Epithelial cell of proximal tubule (primary cell): ENCODE results near the gene SLC8A1. TPM values are rescaled to one million over a fixed set of nuclear protein-coding genes. Genes with fewer than 3 reads are reported as not detected.

Source experiments
- DNase-seq: peaks from one replicate; pipeline ENCODE4 v3.0.0-alpha.2; 2011; ENCODE audit warnings: low read depth
- H3K4me3 ChIP-seq: 2 replicates; pipeline ENCODE4 v1.5.1; 2011; ENCODE audit warnings: low read depth, mild to moderate bottlenecking, low read length
- total RNA-seq: library from RNA; depleted of rRNA; stranded (reverse); fragments of >200 nt; gene quantifications from 2 replicates; pipeline ENCODE4 v1.2.3, GENCODE V29; 2015
- TF ChIP-seq, protein P1 (sequence below): conservative IDR thresholded peaks from 2 replicates; pipeline ENCODE4 v1.5.1; 2012; ENCODE audit warnings: low read depth, mild to moderate bottlenecking, low read length

SLC8A1 gene
- total RNA-seq, 1 donor from 2014 or later: 4.8 TPM

DNA sequence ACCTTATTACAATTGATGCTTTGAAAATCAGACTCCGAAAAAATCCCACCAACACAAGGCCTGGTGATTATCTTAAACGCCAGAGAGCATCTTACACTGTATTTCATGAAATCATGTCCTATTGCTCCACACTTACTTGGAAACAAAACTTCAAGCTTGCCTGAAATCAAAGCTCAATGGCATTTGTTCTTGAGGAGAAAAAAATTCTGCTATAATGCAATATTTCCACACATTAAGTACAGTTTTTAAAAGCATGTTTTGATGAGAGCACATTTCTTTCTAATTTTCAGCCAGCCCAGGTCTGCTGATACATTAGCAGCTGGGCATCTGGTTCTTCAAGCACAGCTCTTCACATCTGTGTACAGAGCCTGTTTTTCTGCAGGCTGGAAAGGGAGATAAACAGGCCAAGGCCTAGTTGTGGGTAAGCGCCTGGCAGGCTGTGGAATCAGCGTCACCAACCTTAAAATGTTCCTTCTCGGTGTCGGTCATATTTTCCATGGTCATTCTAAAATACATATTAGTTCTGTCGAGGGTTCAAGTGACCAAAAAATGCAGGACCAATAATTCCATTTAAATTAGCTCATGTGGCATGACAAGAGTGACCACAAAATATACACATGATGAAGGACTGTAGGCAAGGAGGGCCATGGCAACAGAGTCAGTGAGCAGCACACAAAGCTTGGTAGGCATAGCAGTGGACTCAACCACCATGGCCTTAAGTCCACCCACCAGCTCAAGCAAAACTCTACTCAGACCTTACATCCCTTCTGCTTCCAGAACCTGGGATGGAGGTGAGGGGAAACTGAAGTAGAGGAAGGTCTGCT is 20.9 kb downstream of the SLC8A1 start:
- no peak for DNase-seq
- TF ChIP-seq, protein P1, sequence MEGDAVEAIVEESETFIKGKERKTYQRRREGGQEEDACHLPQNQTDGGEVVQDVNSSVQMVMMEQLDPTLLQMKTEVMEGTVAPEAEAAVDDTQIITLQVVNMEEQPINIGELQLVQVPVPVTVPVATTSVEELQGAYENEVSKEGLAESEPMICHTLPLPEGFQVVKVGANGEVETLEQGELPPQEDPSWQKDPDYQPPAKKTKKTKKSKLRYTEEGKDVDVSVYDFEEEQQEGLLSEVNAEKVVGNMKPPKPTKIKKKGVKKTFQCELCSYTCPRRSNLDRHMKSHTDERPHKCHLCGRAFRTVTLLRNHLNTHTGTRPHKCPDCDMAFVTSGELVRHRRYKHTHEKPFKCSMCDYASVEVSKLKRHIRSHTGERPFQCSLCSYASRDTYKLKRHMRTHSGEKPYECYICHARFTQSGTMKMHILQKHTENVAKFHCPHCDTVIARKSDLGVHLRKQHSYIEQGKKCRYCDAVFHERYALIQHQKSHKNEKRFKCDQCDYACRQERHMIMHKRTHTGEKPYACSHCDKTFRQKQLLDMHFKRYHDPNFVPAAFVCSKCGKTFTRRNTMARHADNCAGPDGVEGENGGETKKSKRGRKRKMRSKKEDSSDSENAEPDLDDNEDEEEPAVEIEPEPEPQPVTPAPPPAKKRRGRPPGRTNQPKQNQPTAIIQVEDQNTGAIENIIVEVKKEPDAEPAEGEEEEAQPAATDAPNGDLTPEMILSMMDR: no peak
- H3K4me3 ChIP-seq: no peak overlapping the region

DNA sequence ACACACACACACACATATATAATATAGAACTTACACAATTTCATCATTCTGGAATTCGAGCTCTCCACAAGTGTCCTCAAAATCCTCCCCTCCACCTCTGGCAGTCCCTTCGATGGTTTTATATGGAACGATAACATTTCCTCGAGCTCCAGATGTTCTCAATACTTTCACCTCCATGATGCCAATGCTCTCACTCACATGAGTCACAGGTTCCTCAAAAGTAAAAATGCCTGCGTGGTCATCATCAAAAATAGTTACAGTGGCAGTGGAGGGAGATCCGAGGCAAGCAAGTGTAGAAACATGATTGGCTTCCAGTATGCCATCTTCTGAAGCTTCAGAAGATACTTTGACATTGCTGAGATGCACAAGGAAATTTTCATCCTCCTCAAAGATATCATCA is 23.5 kb downstream of the SLC8A1 start:
- H3K4me3 ChIP-seq: no peak overlapping the region
- no peak for DNase-seq
- TF ChIP-seq, protein P1: no peak

DNA sequence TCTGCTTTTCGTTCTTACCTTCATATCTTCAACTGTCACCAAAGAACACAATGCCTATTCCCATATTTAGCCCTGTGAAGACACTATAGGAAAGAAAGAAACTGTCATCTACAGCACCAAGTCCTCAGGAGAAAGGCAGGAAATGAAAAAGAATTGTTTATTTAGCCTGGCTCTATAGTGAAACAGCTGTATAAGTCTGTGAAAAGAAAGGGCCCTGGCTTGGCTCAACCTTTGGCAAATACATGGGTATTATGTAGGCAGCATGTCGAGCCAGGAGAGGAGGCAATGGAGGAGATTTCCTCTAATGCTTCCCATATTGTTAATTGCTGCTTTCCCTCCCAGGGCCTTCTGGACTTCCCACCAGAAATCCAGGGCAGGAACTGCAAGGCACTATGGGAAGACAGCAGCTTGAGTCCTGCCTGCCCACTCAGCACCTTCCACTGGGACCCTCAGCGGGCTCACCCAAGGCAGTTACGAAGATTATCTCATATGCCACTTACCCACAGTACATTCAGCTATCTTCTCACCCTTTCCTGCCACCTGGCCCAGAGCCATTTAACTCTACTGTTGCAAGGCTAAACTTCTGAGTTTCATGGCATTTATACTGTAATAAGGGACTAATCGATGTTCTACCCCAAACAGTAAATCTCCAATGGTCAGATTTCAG is 30.1 kb downstream of the SLC8A1 start:
- TF ChIP-seq, protein P1: no peak
- H3K4me3 ChIP-seq: no peak overlapping the region
- DNase-seq: no peak

DNA sequence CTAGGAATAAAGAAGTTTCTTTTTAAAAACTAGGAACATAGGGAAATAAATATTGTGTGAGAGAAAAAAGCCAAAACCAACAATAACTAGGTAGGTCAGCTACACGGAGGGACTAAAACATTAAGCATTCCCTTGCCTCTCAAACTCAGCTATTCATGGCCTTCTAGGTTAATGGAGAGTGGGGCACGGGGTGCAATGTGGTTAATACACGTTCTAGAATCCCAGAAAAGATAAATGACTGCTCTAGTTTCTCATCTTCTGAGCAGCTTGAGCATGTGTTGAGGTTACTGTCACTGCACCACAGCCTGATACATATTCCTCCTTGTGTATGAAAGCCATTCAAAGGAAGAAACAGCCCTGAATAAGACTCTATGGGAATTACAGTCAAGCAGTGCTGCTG is 31.4 kb downstream of the SLC8A1 start:
- DNase-seq: no peak
- TF ChIP-seq, protein P1: no peak
- H3K4me3 ChIP-seq: no peak overlapping the region

DNA sequence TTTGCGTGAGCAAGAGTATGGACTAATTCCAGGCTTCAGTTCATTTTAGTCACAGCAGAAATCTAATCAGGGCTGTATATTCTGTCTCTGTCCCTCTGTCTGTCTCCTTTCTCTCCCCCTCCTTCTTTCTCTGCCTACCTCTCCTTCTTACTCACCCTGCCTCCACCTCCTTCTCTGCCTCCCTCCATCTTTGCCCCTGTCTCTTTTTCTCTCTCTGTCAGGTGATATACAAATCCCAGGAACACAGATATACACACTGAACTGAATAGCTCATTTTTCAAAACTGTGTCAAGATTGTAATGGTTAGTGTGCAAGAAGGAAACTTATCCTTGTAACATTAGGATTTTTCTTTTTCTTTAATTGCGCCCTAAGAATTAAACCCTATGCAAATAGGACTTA is 32.5 kb downstream of the SLC8A1 start:
- TF ChIP-seq, protein P1: no peak
- no peak for DNase-seq
- H3K4me3 ChIP-seq: no peak overlapping the region

DNA sequence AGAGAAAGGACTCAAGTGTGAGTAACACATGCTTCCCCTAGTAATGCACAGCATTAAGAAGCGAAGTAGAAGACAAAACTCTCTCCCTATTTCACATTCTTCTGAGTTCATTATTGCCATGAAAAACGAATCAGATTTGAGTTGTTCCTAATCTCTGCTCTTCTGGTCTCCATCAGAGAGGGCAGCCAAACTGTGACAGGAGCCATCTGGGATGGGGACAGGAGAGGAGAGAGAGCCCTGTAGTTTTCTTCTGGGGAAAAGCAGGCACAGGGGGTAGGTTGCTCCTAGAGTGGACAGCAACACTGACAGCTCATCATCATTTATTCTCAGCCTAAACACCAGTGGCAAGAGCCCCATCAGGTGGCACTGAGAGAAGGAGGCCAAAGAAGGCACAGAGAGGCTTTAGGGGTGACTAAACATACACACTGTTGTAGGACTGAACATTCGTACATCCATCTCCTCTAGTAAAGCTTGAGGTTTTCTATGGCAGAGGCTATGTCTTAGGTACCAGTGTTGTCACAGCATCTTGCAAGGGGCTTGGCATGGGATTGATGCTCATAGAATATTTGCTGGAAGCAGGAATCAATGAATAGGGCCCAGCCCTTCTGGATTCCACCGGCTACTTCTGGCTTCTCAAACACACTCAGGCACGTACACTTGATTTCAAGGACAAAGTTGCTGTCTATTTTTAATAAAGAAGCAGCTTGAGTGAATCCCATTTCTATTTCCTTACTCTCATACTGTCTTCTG is 33.1 kb downstream of the SLC8A1 start:
- no peak overlapping the region for H3K4me3 ChIP-seq
- DNase-seq: no peak
- TF ChIP-seq, protein P1: no peak
